ENCODE data around the gene CBX8.

CBX8 gene

DNA sequence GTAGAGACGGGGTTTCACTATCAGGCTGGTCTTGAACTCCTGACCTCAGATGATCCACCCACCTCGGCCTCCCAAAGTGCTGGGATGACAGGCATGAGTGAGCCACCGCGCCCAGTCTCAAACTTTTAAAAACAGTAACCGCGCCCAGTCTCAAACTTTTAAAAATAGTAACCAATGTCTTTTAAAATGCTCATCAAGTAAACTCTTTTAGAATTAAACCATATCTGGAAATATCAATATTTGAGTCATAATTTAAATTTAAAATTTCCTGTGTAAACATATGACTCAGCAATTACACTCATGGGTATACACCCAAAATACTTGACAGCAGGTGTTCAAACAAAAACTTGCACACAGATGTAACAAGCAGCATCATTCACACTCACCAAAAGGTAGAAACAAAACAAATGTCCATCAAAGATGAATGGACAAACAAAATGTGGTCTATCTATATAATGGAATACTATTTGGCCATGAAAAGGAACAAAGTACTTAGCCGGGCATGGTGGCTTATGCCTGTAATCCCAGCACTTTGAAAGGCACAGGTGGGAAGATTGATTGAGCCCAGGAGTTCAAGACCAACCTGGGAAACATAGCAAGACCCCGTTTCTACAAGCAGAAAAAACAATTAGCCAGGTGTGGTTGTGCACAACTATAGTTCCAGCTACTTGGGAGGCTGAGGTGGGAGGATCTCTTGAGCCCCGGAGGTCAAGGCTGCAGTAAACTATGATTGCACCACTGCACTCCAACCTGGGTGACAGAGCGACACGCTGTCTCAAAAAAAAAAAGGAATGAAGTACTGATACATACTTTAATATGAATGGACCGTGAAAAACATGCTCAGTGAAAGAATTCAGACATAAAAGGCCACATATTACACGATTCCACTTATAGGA is 46.0 kb downstream of the CBX8 start:
- no peak for DNase-seq (ENCODE audit: low read depth)

DNA sequence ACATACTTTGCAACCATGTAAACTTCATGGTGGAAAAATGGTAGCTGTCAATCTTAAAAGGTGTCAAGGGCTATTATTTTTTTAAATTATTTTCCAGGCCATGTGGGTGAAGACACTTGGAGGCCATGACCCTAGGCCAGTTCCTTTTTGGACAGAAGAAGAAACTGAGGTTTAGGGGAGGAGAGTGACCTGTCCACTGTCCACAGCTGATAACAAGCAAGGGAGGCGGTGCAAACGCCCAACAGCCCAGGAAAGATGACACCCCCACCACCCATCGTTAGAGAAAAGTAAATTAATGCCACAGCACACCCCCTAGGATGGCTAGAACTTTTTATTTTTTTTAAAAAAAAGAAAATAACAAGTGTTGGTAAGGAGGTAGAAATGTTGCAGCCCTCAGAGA is 46.9 kb downstream of the CBX8 start:
- DNase-seq (ENCODE audit: low read depth), result no peak

DNA sequence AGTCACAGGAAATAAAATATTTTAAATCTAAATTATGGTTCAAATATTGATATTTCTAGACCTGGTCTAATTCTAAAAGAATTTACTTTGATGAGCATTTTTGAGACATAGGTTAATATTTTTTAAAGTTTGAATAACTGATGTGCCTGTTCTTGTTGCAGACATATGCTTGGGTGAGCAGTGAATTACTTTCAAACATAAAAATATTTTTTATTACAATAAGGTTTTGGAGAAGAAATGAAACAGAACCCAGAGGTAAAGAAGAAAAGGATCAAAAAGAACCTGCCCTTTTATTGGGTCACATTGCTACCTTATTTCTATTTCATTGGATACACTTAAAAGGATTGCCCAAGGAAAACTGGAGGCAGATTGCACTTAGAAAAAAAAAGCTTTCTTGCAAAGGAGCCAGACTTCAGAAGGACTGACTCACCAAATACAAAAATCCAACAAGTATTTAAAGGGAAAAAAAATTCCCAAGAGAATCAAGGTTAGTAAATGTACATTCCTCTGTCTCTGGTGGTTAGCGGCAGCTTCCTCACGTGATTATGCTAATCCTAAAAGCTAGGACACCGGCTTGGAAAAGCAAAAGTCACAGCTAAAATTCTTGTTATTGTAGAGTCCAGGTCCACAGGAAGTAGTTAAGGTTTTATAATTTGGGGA is 47.6 kb downstream of the CBX8 start:
- DNase-seq (ENCODE audit: low read depth), result no peak

DNA sequence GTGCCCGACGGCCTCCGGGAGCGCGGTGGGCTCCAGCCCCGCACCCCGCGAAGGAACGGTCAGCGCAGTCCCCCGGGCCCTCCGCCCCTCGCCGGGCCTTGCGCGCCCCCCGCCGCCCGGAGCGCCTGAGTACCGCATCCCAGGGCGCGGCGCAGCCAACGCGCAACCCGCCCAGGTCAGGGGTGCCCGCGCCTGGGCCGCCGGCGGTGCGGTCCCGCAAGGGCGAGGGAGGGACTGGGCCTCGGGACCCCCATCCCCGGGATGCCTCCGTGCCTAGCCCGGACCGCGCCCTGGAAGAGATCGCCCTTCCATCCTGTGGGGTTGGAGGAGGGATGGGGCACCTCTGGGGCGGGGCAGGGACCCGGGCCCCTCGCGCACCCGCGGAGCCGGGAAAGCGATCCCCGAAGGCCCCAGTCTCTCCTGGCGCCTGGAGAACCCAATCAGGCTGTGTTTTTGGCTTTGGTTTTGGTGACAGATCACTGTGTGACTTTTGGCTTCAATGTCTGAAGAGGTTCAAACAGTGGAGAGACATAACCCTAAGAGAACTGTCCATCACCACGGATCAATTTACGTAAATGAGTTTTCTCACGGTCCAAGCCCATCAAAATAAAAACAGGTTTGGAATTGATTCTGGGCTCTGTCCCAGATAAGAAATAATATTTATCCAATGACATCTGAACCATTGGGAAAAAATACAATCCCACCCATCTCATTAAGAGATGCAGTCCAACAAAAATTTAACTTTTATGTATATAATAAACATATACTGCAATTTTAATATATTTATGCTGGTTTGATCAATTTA is 48.4 kb downstream of the CBX8 start:
- no peak for DNase-seq (ENCODE audit: low read depth)

- no peak for DNase-seq (ENCODE audit: low read depth)
Observed at GRCh38 chr17:79747508-79748294, 49.2 kb downstream of the CBX8 start.

GRCh38 chr17:79746889-79747507 is 49.9 kb downstream of the CBX8 start:
- DNase-seq (ENCODE audit: low read depth), result no peak

GRCh38 chr17:79745641-79746105 is 51.2 kb downstream of the CBX8 start:
- DNase-seq (ENCODE audit: low read depth), result no peak

- DNase-seq (ENCODE audit: low read depth), result no peak
Observed at GRCh38 chr17:79743614-79744013, 53.3 kb downstream of the CBX8 start.

GRCh38 chr17:79742951-79743476 is 53.9 kb downstream of the CBX8 start:
- DNase-seq (ENCODE audit: low read depth), result no peak

- no peak for DNase-seq (ENCODE audit: low read depth)
Observed at GRCh38 chr17:79742589-79742918, 54.3 kb downstream of the CBX8 start.

Measured in activated T-helper 9 cell treated with anti-CD3 and anti-CD28 coated beads, Interleukin-2, amount 50 U/mL, for 16 hours (primary cell).